Superior temporal gyrus (tissue), 1 donor: ENCODE measurements around the gene DYNAP.
A peak's percentile ranks its signal among the peaks of the same experiment; 100 is the strongest.

ENCODE experiments used
- DNase-seq: peaks from one replicate; pipeline ENCODE4 v3.0.0-alpha.2; 2016; ENCODE audit errors: extremely low spot score

DYNAP gene

DNA sequence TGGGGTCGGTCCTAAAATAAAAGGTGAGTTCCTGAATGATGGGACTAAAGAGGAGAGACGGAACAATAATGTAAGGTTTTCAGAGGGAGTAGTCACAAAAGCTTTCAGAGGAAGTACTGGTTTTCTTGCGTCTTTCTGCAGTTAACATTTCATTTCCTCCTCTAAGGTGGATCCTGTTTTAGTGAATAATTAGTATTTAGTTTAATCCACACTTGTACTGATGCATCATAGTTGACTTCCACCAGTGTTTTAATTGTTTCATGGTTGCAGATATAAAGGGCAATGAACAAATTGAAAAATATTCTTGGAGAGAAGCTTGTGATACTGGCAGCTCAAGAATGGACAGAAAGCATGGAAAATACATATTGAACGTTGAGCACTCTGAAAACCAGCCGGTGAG, at the start of gene DYNAP:
DYNAP (plus strand) TSS at position 301 of the 400 bp plus-strand sequence; CDS start at position 339, 38 bp downstream.
- no peak for DNase-seq

- DNase-seq, result no peak
Observed at GRCh38 chr18:54551590-54551989, 39.5 kb upstream of the DYNAP start.

GRCh38 chr18:54555286-54555685, 35.8 kb upstream of the DYNAP start:
- no peak for DNase-seq

GRCh38 chr18:54555996-54556395, 35.0 kb upstream of the DYNAP start:
- DNase-seq, result no peak

GRCh38 chr18:54557958-54558357, 33.1 kb upstream of the DYNAP start:
- no peak for DNase-seq

DNA sequence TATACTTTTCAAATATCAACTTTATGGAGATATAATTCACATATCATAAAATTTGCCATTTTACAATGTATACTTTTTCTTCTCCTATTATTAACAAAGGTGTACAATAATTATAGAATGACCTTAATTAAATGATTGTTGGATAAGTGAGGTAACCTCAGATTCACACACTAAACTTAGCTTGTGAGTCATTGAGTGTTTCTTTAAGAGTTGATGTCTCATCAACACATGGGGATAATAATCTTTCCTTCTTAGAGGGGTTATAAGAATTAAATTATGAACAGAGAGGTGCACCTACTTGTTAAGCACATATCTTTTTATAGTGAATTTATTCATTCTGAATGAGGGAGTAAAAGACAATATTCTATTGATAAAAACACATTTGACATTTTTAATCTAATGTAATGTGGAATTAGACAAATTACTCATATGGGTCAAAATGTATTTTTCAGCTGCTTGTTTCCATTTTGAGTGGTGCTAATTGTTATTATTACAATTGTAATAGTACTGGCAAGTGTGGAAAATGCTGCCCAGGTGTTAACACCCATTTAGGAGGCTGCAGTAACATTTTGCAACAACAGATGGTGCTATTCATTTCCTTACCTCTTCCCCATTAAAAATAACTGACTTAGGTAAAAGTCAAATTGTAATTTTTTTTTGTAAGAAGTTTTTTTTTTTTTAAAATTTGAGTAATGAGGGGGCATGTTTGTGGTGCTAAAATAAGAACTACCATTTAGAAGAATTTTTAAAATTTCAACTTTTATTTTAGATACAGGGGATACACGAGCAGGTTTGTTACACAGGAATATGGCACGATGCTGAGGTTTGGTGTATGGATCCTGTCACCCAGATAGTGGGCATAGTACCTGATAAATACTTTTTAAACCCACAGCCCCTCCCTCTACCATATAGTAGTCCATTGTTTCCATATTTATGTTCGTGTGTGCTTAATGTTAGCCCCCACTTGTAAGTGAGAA, 32.1 kb upstream of the DYNAP start:
- peak; percentile 32 for DNase-seq

GRCh38 chr18:54561706-54562267, 29.3 kb upstream of the DYNAP start:
- DNase-seq, result no peak

DNA sequence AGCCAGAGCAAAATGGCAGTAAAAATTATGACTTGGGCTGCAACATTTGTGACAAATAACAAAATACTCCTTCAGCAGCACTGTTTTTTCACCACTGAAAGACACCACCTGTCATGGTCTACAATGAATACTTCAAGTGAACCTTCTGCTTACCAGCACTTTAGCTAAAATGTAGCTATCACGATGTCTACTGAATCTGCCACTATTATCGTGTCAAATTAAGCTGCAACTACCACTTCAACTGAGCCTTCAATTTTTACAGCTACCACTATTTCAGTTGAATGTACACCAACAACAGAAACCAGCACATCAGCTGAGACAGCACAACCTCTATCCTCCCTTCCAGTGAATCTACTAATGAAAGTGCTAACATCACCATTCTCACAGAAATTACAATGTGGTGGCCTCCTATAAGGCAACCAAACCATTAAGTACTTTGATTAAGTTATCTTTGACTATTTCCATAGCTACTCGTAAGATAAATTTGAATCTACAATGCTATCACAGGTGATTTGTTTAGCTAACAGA, 10.8 kb upstream of the DYNAP start:
- DNase-seq, result no peak

- no peak for DNase-seq
Observed at GRCh38 chr18:54584065-54584464, 7.0 kb upstream of the DYNAP start.

DNA sequence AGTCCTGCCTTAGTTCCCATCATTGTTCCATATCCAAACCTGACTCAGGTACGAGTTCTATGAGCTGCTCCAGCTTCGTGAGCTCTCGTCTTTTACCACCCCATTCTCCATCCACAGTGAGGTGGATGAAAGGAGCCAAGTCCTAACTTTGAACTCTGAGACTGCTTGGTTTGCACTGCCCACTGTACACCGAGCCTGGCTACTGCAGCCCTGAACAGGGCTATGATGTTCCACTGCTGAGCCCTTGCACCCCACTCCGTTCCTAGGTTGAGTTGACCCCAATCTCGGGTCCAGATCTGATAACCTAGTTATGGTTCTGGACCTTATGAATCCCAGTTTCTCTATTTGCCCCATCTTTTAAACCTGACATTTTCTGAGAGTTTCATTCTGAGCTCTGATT, 5.3 kb upstream of the DYNAP start:
- no peak for DNase-seq

GRCh38 chr18:54604211-54604610, 13.2 kb downstream of the DYNAP start:
- no peak for DNase-seq

DNA sequence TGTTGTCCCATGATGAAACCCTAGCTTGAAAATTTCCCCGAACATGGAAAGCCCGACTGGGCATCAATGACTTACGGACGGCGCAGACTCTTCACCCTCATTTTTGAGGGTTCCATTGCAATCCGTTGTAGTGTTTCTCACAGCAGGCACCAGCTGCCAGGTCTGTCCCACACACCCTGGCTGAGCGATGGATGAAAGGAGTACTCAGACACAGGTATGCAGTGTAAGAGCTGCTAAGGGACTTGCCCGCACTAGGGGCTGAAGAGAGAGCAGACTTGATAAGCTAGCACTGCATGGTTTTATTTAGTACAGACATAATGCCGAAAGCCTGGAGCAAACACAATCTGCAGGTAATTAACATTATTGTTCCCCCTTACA, 15.8 kb downstream of the DYNAP start:
- DNase-seq, result no peak

DNA sequence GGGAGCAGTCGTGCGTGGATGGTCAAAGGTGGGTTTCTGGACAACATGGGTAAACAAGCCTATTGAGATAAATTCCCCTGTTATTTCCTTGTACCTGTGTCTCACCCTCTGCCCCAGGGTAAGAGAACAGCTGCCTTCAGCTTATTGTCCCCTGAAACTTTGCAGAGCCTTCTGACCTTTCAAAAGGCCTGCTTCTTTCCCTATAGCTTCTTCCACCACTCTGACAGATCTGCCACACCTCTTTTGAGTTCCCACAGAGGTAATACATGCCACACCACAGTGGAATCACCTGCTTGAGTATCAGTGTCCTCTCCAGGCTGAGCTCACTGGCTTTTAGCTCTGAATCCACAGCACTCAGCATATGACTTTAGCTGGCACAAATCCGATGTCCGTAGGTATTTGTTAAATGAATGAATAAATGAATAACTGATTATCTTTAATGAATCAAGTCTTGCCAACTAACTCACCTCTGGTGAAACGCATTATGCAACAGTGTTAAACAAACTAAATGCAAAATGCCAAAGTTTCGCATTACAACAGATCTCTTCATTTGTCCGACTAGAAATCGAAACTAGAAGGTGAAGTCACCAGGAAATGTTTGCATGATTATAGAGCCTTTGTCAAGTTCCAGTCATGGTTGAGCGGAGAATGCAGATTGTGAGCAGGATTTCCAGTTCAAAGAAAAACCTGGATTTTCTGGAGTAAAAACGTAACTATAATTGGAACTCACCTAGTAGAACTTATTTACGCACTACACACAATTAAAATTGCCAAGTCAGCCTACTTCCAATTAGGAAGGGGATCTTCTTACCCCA, 16.4 kb downstream of the DYNAP start:
- DNase-seq, result no peak

DNA sequence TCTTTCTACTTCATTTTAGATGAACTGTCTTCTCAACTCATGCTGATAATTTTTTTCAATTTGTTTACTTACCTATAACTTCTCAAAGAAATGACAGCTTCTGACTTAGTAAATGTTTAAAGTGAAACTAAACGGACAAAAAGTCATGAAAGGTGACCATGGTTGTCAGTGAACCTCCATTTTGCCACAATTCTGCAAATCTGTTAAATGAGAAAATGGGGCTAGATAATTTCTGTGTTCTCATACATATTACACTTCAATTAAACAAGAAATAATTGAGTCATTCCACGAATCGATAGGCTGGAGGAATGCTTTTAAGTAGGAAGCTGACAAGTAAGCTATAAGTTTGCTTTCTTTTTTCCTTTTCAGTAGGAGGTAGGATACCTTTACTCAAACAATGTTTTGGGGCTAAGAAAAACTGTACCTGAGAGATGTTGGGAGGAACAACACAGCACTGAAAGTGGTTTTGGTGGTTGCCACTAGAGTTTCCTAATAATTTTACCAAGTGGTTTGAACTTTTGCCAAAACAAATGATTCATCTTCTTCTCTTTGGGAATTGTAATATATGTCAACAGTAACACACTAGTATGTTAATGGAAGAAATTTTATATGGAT, 17.1 kb downstream of the DYNAP start:
- DNase-seq, result no peak

- DNase-seq, result no peak
Observed at GRCh38 chr18:54611816-54612215, 20.8 kb downstream of the DYNAP start.

- no peak for DNase-seq
Observed at GRCh38 chr18:54612237-54612636, 21.2 kb downstream of the DYNAP start.

DNA sequence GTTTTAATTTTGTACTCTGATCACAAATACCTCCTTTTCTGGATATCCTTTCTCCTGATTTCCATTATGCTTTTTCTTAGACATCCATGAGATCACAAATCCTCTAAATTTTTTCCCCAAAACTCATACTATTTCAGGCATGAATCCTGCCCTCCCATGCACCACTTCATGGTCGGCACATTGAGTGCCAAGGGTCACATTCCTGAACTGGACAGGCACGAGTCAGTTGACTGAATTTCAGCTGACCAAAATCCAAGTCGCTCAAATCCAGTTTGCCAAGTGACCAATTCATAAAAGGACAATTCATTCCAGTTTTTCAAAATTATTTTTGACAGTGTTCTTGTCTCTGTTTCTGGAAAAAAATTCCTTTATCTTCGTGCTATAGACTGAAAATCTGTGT, 22.1 kb downstream of the DYNAP start:
- no peak for DNase-seq

DNA sequence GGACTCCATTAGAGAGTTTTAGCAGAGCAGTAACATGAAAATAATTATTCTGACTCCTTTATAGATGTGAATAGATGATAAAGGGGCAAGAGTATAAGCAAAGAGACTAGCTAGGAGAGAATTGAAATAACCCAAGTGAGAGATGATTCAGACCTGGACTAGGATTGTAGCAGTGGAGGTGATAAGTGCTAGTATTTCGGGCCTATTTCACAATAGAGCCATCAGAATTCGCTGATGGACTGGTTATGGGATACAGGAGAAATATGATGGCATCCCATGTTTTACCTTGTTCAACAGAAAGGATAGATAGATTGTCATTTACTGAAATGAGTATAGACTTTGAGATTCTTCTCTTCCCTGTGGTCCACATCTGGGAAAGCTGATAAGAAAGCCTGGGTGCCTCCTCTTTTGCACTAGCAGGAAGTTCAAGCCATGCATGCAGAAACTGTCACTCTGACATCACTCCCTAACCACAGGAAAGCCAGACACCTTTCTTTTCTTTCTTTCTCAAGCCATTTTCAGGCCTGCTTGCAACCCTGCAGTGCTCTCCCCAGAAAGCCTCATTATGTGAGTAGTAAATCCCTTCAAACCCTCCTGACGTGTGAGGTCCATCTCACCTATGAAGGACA, 25.3 kb downstream of the DYNAP start:
- DNase-seq, result no peak

- no peak for DNase-seq
Observed at GRCh38 chr18:54622084-54622483, 31.0 kb downstream of the DYNAP start.

DNA sequence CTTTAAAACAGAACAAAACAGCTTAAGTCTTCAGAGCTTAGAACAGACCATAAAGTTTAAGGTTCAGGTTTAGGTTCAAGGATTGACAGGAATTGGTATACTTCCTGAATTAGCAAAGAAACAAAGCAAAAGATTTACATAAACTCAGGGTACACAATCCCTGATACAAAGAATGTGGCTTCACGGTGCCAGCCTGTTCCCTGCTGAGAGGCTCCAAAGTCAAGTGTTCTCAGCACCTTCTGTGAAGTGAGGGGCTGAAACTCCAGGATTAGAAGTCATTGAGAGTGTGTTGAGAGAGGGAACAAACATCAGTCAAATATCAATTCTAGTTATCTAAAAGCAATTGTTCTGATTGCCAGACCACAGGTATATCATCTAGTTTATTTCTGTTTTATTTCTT, 35.7 kb downstream of the DYNAP start:
- no peak for DNase-seq

DNA sequence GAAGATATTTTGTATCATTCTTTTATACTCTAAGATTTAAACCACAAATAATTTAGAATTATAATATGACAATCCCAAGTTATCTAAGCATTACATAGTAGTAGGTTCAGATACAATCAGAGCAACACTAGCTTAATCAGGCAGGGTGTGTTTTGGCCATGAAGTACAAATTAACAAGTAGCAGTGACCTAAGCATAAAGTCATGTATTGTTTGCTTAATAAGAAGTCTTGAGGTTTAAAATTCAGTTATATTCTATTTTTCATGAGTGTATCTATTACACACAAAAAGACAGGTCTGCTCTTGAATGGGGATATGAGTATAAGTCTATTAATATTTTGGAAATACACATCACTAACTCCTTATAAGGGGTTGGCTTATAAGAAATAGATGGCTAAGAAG, 39.9 kb downstream of the DYNAP start:
- no peak for DNase-seq
